HEK293 (cell line): Measurements from ENCODE around the gene EPHA6.

Source experiments
- CTCF ChIA-PET: fragments of 350-600 bp; formaldehyde crosslinking; extraction: SDS; loops from one replicate; lab custom pipeline; 2021; ENCODE audit warnings: antibody characterized with exemption; lab: Yijun Ruan, JAX
- POLR2A ChIA-PET: fragments of 300-600 bp; formaldehyde crosslinking; extraction: SDS; loops from one replicate; lab custom pipeline; 2020; ENCODE audit warnings: antibody characterized with exemption, inconsistent platforms; lab: Yijun Ruan, JAX
- H3K27ac ChIP-seq: fragments of 200-500 bp; sonication (Bioruptor generic); 2 replicates; pipeline ENCODE4 v1.5.1; 2014; ENCODE audit warnings: low read depth, low read length, control low read depth, inconsistent platforms; ENCODE audit errors: extremely low read depth
- H3K36me3 ChIP-seq, 2 experiments: fragments of 200-500 bp in 1 of 2; sonication (Bioruptor generic) in 1 of 2; 1 replicate in 1 of 2; 2 replicates in 1 of 2; pipeline ENCODE4 v1.5.1; 2014 to 2017; ENCODE audit warnings: inconsistent platforms in 2 of 2, low read length in 2 of 2; ENCODE audit not compliant: control insufficient read depth in 2 of 2, insufficient read depth in 1 of 2
- H3K4me1 ChIP-seq: fragments of 200-500 bp; sonication (Bioruptor generic); 2 replicates; pipeline ENCODE4 v1.5.1; 2014; ENCODE audit warnings: mild to moderate bottlenecking, low read length, inconsistent platforms; ENCODE audit not compliant: control insufficient read depth, insufficient read depth
- H3K4me3 ChIP-seq: 2 replicates; pipeline ENCODE4 v1.5.1; 2011; ENCODE audit warnings: low read depth, mild to moderate bottlenecking, control low read depth, low read length, moderate library complexity
- H3K9me3 ChIP-seq: fragments of 200-500 bp; sonication (Bioruptor generic); 2 replicates; pipeline ENCODE4 v1.5.1; 2014; ENCODE audit warnings: low read depth, low read length, inconsistent platforms; ENCODE audit not compliant: control insufficient read depth, insufficient read depth
- GLI2 ChIP-seq: fragments of 450-650 bp; formaldehyde crosslinking; IDR thresholded peaks from 2 replicates; pipeline ENCODE4; 2017; ENCODE audit warnings: missing biosample characterization, missing genetic modification characterization, low read depth, borderline replicate concordance
- INSM2 ChIP-seq: fragments of 450-650 bp; formaldehyde crosslinking; IDR thresholded peaks from 2 replicates; pipeline ENCODE4 v1.5.1; 2016; ENCODE audit warnings: missing biosample characterization, missing genetic modification characterization
- PRDM1 ChIP-seq: fragments of 450-650 bp; formaldehyde crosslinking; IDR thresholded peaks from 2 replicates; pipeline ENCODE4; 2016; ENCODE audit warnings: missing biosample characterization, missing genetic modification characterization
- RBAK ChIP-seq: fragments of 450-650 bp; formaldehyde crosslinking; IDR thresholded peaks from 2 replicates; pipeline ENCODE4 v1.5.1; 2016; ENCODE audit warnings: missing biosample characterization, missing genetic modification characterization
- REPIN1 ChIP-seq: fragments of 450-650 bp; formaldehyde crosslinking; IDR thresholded peaks from 2 replicates; pipeline ENCODE4 v1.5.1; 2017; ENCODE audit warnings: missing biosample characterization, missing genetic modification characterization, low read depth
- SETDB1 ChIP-seq: IDR thresholded peaks from one replicate; pipeline ENCODE4 v1.6.1; 2017; ENCODE audit warnings: mild to moderate bottlenecking, low read length, moderate library complexity, mixed read lengths; ENCODE audit not compliant: insufficient read length
- ZFP37 ChIP-seq: fragments of 450-650 bp; formaldehyde crosslinking; IDR thresholded peaks from 2 replicates; pipeline ENCODE4 v1.5.1; 2016; ENCODE audit warnings: missing biosample characterization, missing genetic modification characterization
- ZNF10 ChIP-seq: fragments of 450-650 bp; formaldehyde crosslinking; IDR thresholded peaks from 2 replicates; pipeline ENCODE4 v1.5.1; 2017; ENCODE audit warnings: missing biosample characterization, missing genetic modification characterization
- ZNF155 ChIP-seq: fragments of 450-650 bp; formaldehyde crosslinking; IDR thresholded peaks from 2 replicates; pipeline ENCODE4 v1.5.1; 2016; ENCODE audit warnings: missing biosample characterization, missing genetic modification characterization
- ZNF2 ChIP-seq: fragments of 450-650 bp; formaldehyde crosslinking; IDR thresholded peaks from 2 replicates; pipeline ENCODE4 v1.5.1; 2016; ENCODE audit warnings: missing biosample characterization, missing genetic modification characterization
- ZNF24 ChIP-seq: fragments of 450-650 bp; formaldehyde crosslinking; IDR thresholded peaks from 2 replicates; pipeline ENCODE4 v1.5.1; 2016; ENCODE audit warnings: missing biosample characterization, missing genetic modification characterization
- ZNF26 ChIP-seq: fragments of 450-650 bp; formaldehyde crosslinking; IDR thresholded peaks from 2 replicates; pipeline ENCODE4 v1.5.1; 2016; ENCODE audit warnings: missing biosample characterization, missing genetic modification characterization
- ZNF404 ChIP-seq: fragments of 450-650 bp; formaldehyde crosslinking; IDR thresholded peaks from 2 replicates; pipeline ENCODE4 v1.5.1; 2017; ENCODE audit warnings: missing biosample characterization, missing genetic modification characterization
- ZNF473 ChIP-seq: fragments of 450-650 bp; formaldehyde crosslinking; IDR thresholded peaks from 2 replicates; pipeline ENCODE4 v1.5.1; 2017; ENCODE audit warnings: missing biosample characterization, missing genetic modification characterization
- ZNF488 ChIP-seq: fragments of 450-650 bp; formaldehyde crosslinking; IDR thresholded peaks from 2 replicates; pipeline ENCODE4 v1.5.1; 2016; ENCODE audit warnings: missing biosample characterization, missing genetic modification characterization
- ZNF518A ChIP-seq: fragments of 450-650 bp; formaldehyde crosslinking; conservative IDR thresholded peaks from 2 replicates; pipeline ENCODE4 v1.5.1; 2016; ENCODE audit warnings: low read depth, missing biosample characterization, missing genetic modification characterization
- ZNF585B ChIP-seq: fragments of 450-650 bp; formaldehyde crosslinking; IDR thresholded peaks from 2 replicates; pipeline ENCODE4 v1.5.1; 2016; ENCODE audit warnings: missing biosample characterization, missing genetic modification characterization
- ZXDB ChIP-seq: fragments of 450-650 bp; formaldehyde crosslinking; IDR thresholded peaks from 2 replicates; pipeline ENCODE4 v1.5.1; 2016; ENCODE audit warnings: missing biosample characterization, missing genetic modification characterization
- TF ChIP-seq, protein P1 (sequence below): fragments of 450-650 bp; formaldehyde crosslinking; IDR thresholded peaks from 2 replicates; pipeline ENCODE4 v1.5.1; 2016; ENCODE audit warnings: missing biosample characterization, missing genetic modification characterization

The EPHA6 gene

DNA sequence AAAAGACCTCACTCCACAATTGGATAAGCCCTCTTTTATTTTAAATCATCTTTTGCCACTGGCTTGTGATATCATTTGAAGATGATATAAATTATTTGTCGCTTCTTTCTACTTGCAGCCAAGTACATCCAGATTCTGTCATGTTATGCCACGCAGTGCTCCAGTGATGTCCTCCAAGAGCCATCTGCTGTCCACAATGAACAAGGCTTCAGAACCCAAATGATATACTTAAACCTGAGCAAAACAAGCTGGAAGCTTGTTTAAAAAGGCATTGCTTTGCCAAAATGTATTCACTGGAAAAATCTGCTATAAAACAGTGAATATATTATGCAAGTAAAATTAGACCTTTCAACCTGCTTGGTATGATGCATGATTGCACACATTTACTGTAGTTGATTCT, 891.4 kb downstream of the EPHA6 start (continued):
- TF ChIP-seq ZNF518A (tag by site-specific recombination), result no peak
- TF ChIP-seq INSM2 (tag by site-specific recombination), result no peak
- TF ChIP-seq, all 188 proteins: peak for 0

DNA sequence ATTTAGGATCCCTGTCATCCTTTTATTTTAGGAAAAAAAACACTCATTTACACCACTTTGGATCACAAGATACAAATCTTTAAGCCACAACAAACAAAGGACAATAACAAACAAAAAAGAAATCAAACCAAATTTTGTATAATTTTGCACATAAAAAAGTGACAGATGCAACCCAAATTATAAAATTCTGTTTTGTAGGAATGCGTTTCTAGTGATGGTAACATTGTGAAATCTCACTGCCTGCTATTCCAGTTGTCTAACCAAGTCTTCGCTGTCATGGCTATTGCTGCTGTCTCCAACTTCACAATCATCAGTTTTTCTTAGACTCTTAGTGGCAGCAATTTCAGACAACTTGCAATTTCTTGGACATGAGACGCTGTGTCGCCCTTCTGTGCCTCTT, 891.8 kb downstream of the EPHA6 start:
- H3K9me3 ChIP-seq, result no peaks in the 10 kb centered on the region

More for the DNA sequence above, 891.8 kb downstream of the EPHA6 start:
- Histone ChIP-seq H3K36me3 (no peaks in the 10 kb centered on the region), H3K27ac (no peak overlapping the region), H3K4me3 (no peak overlapping the region), H3K4me1 (no peaks in the 10 kb centered on the region)
- CTCF ChIA-PET, result no interaction called here
- POLR2A ChIA-PET, result no interaction called here
- TF ChIP-seq ZNF473 (tag by site-specific recombination) (no peak), ZXDB (tag by site-specific recombination) (no peak), ZNF585B (tag by site-specific recombination) (no peak), ZFP37 (tag by site-specific recombination) (no peak), GLI2 (tag by site-specific recombination) (no peak), ZNF155 (tag by site-specific recombination) (no peak), ZNF26 (no peak), ZNF404 (tag by site-specific recombination) (no peak), ZNF24 (tag by site-specific recombination) (no peak), PRDM1 (tag by site-specific recombination) (no peak), SETDB1 (no peak), RBAK (tag by site-specific recombination) (no peak), REPIN1 (no peak), ZNF488 (tag by site-specific recombination) (no peak), ZNF10 (tag by site-specific recombination) (no peak), ZNF2 (tag by site-specific recombination) (no peak)
- TF ChIP-seq, protein P1, sequence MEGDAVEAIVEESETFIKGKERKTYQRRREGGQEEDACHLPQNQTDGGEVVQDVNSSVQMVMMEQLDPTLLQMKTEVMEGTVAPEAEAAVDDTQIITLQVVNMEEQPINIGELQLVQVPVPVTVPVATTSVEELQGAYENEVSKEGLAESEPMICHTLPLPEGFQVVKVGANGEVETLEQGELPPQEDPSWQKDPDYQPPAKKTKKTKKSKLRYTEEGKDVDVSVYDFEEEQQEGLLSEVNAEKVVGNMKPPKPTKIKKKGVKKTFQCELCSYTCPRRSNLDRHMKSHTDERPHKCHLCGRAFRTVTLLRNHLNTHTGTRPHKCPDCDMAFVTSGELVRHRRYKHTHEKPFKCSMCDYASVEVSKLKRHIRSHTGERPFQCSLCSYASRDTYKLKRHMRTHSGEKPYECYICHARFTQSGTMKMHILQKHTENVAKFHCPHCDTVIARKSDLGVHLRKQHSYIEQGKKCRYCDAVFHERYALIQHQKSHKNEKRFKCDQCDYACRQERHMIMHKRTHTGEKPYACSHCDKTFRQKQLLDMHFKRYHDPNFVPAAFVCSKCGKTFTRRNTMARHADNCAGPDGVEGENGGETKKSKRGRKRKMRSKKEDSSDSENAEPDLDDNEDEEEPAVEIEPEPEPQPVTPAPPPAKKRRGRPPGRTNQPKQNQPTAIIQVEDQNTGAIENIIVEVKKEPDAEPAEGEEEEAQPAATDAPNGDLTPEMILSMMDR, result no peak
